Activated CD4-positive, alpha-beta memory T cell treated with anti-CD3 and anti-CD28 coated beads, Interleukin-2, amount 10 ng/mL, durations not matched to agents 7 days and 5 days (primary cell): ENCODE measurements around the gene CNOT6. TPM values are rescaled to one million over a fixed set of nuclear protein-coding genes. Genes with fewer than 3 reads are reported as not detected.
"Not testable (repeated sequence)": the region's sequence is repeated elsewhere in the genome, so short reads cannot be mapped to it uniquely, and the experiment has no call there.

Source experiments
- CTCF ChIA-PET: fragments of 350-600 bp; sonication (Branson Sonifier 250); formaldehyde crosslinking; loops from one replicate; lab custom pipeline; 2021; ENCODE audit warnings: antibody characterized with exemption, inconsistent platforms; lab: Charles Lee
- POLR2A ChIA-PET: fragments of 350-600 bp; sonication (Branson Sonifier 250); formaldehyde crosslinking; loops from one replicate; lab custom pipeline; 2021; ENCODE audit warnings: antibody characterized with exemption; lab: Charles Lee
- DNase-seq: peaks from one replicate; pipeline ENCODE4 v3.0.0-alpha.2; 2020
- H3K27ac Mint-ChIP-seq: one replicate; pipeline ENCODE4 v1.8.0; 2021; ENCODE audit warnings: mild to moderate bottlenecking, mixed read lengths
- H3K27me3 Mint-ChIP-seq: one replicate; pipeline ENCODE4 v1.8.0; 2021; ENCODE audit warnings: mixed read lengths
- H3K36me3 Mint-ChIP-seq: one replicate; pipeline ENCODE4 v1.8.0; 2021; ENCODE audit warnings: low read depth, mixed read lengths
- H3K4me1 Mint-ChIP-seq: one replicate; pipeline ENCODE4 v1.8.0; 2021; ENCODE audit warnings: mixed read lengths
- H3K4me3 Mint-ChIP-seq: one replicate; pipeline ENCODE4 v1.8.0; 2021; ENCODE audit warnings: mild to moderate bottlenecking, mixed read lengths
- H3K9me3 Mint-ChIP-seq: one replicate; pipeline ENCODE4 v1.8.0; 2021; ENCODE audit warnings: mixed read lengths
- total RNA-seq, 2 experiments: library from RNA; stranded (reverse); gene quantifications; one replicate each; pipeline ENCODE4 v1.2.3, GENCODE V29; 2021

CNOT6 gene
- total RNA-seq, 2 experiments from 2014 or later: 34.9 to 36.2 TPM

DNA sequence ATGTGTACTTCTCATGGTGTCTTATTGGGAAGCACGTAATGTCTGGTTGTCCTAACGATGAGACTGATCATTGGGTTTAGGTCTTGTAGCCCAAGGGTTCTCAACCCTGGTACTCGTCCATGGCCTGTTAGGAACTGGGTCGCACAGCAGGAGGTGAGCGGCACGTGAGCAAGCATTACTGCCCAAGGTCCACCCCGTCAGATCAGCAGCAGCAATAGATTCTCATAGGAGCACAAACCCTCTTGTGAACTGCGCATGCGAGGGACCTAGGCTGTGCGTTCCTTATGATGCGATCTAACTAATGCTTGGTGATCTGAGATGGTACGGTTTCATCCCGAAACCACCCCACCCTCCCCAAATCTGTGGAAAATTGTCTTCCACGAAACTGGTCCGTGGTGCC, 33.5 kb downstream of the CNOT6 start:
- no peak overlapping the region for H3K4me3 Mint-ChIP-seq
- no peak overlapping the region for H3K27ac Mint-ChIP-seq
- DNase-seq: no peak
- H3K4me1 Mint-ChIP-seq: peaks cover 25% of the 10 kb centered on the region
- H3K27me3 Mint-ChIP-seq: no peaks in the 10 kb centered on the region
- peaks cover 33% of the 10 kb centered on the region for H3K36me3 Mint-ChIP-seq
- ChIA-PET POLR2A (no interaction called here), CTCF (no interaction called here)
- H3K9me3 Mint-ChIP-seq: no peaks in the 10 kb centered on the region

DNA sequence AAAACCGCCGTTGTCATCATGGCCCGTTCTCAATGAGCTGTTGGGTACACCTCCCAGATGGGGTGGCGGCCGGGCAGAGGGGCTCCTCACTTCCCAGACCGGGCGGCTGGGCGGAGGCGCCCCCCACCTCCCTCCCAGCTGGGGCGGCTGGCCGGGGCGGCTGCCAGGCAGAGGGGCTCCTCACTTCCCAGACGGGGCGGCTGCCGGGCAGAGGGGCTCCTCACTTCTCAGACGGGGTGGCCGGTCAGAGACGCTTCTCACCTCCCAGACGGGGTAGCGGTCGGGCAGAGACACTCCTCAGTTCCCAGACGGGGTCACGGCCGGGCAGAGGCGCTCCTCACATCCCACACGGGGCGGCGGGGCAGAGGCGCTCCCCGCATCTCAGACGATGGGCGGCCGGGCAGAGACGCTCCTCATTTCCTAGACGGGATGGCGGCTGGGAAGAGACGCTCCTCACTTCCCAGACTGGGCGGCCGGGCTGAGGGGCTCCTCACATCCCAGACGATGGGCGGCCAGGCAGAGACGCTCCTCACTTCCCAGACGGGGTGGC, 36.9 kb downstream of the CNOT6 start:
- peaks cover 49% of the 10 kb centered on the region for H3K36me3 Mint-ChIP-seq
- H3K9me3 Mint-ChIP-seq, H3K27ac Mint-ChIP-seq, POLR2A ChIA-PET, H3K27me3 Mint-ChIP-seq, DNase-seq, H3K4me1 Mint-ChIP-seq, H3K4me3 Mint-ChIP-seq, CTCF ChIA-PET: not testable (repeated sequence)

DNA sequence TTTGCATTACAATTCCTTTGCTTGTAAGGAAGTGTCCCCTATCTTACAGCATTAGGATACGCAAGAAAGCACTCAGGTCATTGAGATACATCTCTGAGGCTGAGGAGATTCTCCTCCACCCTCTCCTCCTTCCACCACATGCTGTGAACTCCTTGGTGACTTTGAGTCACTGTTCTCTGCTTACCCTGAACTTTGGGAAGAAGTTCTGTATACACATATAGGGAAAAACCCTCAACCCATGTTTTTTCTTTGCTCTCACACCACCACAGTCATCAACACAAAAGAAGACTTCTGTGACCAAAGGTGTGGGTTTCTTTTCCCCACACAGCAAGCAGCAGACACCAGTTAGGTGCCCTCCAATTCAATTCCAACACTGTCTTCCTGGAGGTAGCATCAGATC, 38.1 kb downstream of the CNOT6 start:
- Mint-ChIP-seq H3K9me3 (no peaks in the 10 kb centered on the region), H3K4me1 (no peaks in the 10 kb centered on the region), H3K27ac (no peak overlapping the region), H3K27me3 (no peaks in the 10 kb centered on the region), H3K36me3 (peaks cover 52% of the 10 kb centered on the region), H3K4me3 (no peak overlapping the region)
- ChIA-PET POLR2A (no interaction called here), CTCF (no interaction called here)
- DNase-seq: no peak

DNA sequence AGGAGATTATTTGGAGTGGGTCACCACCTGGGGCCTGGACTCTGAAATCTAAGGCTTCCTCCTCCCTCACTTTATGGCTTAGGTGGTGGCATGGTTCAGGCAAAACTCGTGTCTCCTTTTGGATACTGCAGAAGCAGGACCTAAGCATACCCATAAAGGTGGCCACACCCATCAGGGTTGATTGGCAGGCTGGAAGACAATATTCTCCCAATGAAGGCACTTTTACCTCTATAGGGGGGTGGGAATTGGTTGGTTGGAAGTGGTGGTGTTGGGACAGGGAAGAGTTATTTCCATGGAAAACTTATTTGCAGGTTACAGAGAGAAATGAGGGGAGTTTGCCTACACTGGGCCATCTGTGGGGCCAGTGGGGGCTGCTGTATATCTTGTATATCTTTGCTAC, 39.7 kb downstream of the CNOT6 start:
- H3K4me1 Mint-ChIP-seq: no peaks in the 10 kb centered on the region
- ChIA-PET CTCF (no interaction called here), POLR2A (no interaction called here)
- DNase-seq: no peak
- no peak overlapping the region for H3K4me3 Mint-ChIP-seq
- H3K9me3 Mint-ChIP-seq: no peaks in the 10 kb centered on the region
- H3K36me3 Mint-ChIP-seq: peaks cover 57% of the 10 kb centered on the region
- H3K27ac Mint-ChIP-seq: no peak overlapping the region
- no peaks in the 10 kb centered on the region for H3K27me3 Mint-ChIP-seq

DNA sequence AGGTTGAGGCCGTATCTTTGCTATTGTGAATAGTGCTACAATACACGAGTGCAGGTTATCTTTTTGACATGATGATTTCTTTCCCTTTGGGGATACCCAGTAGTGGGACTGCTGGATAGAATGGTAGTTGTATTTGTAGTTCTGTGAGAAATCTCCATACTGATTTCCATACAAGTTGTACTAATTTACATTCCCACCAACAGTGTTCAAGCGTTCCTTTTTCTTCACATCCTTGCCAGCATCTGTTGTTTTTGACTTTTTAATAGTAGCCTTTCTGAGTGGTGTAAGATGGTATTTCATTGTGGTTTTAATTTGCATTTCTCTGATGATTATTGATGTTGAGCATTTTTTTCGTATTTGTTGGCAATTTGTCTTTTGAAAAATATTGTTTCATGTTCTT, 41.4 kb downstream of the CNOT6 start:
- no peak overlapping the region for H3K27ac Mint-ChIP-seq
- H3K9me3 Mint-ChIP-seq: no peaks in the 10 kb centered on the region
- H3K36me3 Mint-ChIP-seq: peaks cover 49% of the 10 kb centered on the region
- ChIA-PET POLR2A (no interaction called here), CTCF (no interaction called here)
- no peaks in the 10 kb centered on the region for H3K27me3 Mint-ChIP-seq
- no peak for DNase-seq
- peaks cover 4% of the 10 kb centered on the region for H3K4me1 Mint-ChIP-seq
- no peak overlapping the region for H3K4me3 Mint-ChIP-seq

DNA sequence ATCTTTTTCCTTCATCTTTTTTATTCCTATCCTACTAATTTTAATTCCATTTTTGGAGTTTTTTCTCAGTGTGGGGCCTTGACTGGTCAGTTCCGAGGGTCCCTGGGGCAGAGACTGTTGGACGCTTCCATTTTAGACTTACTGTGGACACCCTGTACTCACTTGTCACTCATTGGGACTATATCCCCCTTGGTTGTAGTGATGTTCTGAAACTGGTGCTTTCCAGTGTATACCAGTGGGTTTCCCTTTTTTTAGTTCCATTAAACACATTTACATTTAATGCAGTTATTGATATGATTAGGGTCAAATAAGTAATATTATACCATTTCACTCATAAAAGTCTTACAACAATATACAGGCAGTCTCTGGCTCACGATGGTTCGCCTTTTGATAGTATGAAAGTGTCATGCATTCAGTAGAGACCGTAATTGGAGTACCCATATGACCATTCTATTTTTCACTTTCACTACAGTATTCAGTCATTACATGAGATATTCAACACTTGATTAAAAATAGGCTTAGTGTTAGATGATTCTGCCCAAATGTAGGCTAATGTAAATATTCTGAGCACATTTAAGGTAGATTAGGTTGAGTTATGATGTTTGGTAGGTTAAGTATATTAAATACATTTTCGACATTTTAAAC, 46.0 kb downstream of the CNOT6 start:
- Mint-ChIP-seq H3K4me1 (peaks cover 4% of the 10 kb centered on the region), H3K9me3 (no peaks in the 10 kb centered on the region), H3K27me3 (no peaks in the 10 kb centered on the region), H3K4me3 (no peak overlapping the region), H3K36me3 (peaks cover 50% of the 10 kb centered on the region), H3K27ac (no peak overlapping the region)
- ChIA-PET POLR2A (no interaction called here), CTCF (no interaction called here)
- no peak for DNase-seq

DNA sequence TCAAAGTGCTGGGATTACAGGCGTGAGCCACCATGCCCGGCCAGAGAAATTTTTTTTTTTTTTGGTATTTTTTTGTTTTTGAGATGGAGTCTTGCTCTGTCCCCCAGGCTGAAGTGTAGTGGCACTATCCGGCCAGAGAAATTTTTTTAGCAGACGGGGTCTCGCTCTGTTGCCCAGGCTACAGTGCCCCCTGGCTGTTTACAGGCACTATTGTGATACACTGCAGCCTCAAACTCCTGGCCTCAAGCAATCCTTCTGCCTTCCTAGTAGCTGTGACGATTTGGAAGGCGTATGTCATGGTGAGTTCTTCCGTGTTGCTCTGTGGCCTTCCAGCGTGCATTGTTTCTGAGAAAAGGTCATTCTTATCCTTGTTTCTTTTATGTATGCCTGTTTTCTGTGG, 47.5 kb downstream of the CNOT6 start:
- H3K9me3 Mint-ChIP-seq: no peaks in the 10 kb centered on the region
- ChIA-PET POLR2A (no interaction called here), CTCF (no interaction called here)
- H3K36me3 Mint-ChIP-seq: peaks cover 54% of the 10 kb centered on the region
- no peak overlapping the region for H3K27ac Mint-ChIP-seq
- H3K4me1 Mint-ChIP-seq: peaks cover 4% of the 10 kb centered on the region
- H3K4me3 Mint-ChIP-seq: no peak overlapping the region
- H3K27me3 Mint-ChIP-seq: no peaks in the 10 kb centered on the region
- no peak for DNase-seq

DNA sequence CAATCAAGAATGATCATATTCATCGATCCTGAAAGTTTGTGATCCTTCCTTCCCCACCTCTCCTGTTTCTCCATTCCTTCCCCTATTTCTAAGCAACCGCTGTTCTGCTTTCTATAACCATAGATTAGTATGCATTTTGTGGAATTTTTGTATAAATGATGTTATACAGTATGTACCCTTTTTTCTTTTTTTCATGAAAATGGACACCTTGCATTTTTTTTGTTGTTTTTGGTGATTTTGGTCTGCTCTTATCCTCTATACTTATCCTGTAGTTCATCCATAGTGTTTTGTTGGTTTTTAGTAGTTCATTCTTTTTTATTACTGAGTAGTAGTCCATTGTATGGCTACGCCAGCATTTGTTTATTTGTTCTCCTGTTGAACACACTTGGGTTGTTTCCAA, 51.1 kb downstream of the CNOT6 start:
- no peak for DNase-seq
- CTCF ChIA-PET: no interaction called here
- Mint-ChIP-seq H3K36me3 (peaks cover 56% of the 10 kb centered on the region), H3K27me3 (no peaks in the 10 kb centered on the region), H3K9me3 (no peaks in the 10 kb centered on the region), H3K4me3 (no peak overlapping the region), H3K4me1 (peaks cover 4% of the 10 kb centered on the region), H3K27ac (no peak overlapping the region)
- POLR2A ChIA-PET: no interaction called here

DNA sequence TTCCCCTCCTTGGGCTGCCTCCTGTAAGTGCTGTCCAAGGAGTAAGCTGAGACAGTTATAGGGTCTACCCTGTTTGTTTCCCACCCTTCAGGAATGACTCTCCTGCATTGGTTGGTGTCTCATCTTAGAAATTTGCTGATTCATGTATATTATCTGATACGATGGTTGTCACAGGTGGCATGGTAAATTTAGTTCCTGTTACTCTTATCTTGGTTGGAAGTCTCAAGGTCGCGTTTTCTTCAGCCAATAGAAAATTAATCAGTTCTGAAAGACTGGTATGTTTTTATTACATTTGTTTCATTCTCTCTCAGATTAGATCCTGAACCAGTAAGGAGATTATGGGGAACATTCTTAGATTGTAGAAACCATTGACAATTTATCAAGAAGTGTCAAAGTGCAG, 54.4 kb downstream of the CNOT6 start:
- ChIA-PET POLR2A (no interaction called here), CTCF (no interaction called here)
- Mint-ChIP-seq H3K9me3 (no peaks in the 10 kb centered on the region), H3K27me3 (no peaks in the 10 kb centered on the region), H3K36me3 (peaks cover 58% of the 10 kb centered on the region), H3K27ac (no peak overlapping the region), H3K4me1 (peaks cover 4% of the 10 kb centered on the region), H3K4me3 (no peak overlapping the region)
- DNase-seq: no peak

DNA sequence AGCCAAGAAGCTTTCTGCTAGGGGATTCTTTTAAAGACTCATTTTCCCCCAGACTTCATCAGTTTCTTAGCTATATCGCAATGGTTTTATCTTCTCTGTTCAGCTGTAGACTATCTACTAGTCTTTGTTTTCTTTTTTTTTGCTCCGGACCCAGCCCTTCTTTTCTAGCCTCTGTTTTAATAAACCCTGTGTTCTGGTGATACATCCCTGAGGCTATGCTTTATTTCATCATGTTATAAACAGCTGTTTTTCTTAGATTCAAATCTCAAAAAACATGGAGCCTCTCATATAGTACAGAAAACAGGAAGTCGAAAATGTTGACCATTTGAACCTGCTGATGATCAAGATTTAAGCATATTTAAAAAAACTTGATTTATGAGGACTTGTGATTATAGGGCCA, 59.4 kb downstream of the CNOT6 start:
- Mint-ChIP-seq H3K36me3 (peaks cover 65% of the 10 kb centered on the region), H3K4me1 (peaks cover 12% of the 10 kb centered on the region), H3K9me3 (no peaks in the 10 kb centered on the region), H3K27me3 (no peaks in the 10 kb centered on the region), H3K4me3 (no peak overlapping the region), H3K27ac (no peak overlapping the region)
- ChIA-PET POLR2A (no interaction called here), CTCF (no interaction called here)
- no peak for DNase-seq

DNA sequence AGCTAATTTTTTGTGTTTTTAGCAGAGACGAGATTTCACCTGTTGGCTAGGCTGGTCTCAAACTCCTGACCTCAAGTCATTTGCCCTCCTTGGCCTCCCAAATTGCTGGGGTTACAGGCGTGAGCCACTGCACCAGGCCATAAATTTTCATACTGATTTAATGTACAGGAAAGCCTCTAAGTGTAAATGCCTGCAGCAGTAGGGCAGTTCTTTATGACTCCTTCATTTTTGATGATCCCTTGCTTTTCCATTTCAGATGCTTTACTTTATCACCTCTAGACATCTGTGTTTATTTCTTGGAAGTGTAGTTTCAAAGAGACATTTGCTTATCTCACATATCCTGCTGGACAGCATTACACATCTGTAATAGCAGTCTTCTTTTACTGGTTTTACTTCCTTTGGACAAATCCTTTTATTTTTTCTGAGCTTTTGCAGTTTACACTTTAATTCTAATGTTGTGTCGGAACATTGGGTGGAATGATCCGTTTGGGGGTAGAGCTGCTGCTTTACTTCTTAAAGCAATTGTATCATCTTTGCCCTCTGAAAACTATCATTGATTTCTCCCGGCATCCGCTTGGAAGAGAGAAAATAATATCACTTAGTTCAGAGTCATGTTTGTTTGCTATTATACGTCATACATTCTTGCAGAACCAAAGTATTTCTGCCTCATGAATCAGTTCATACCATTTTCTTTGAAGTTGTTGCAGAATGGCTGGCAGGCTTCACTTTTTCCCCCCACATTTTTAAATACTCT, 61.2 kb downstream of the CNOT6 start:
- ChIA-PET POLR2A (no interaction called here), CTCF (no interaction called here)
- H3K27me3 Mint-ChIP-seq: no peaks in the 10 kb centered on the region
- no peak for DNase-seq
- H3K4me3 Mint-ChIP-seq: no peak overlapping the region
- no peaks in the 10 kb centered on the region for H3K9me3 Mint-ChIP-seq
- H3K4me1 Mint-ChIP-seq: peaks cover 10% of the 10 kb centered on the region
- no peak overlapping the region for H3K27ac Mint-ChIP-seq
- H3K36me3 Mint-ChIP-seq: peaks cover 68% of the 10 kb centered on the region

DNA sequence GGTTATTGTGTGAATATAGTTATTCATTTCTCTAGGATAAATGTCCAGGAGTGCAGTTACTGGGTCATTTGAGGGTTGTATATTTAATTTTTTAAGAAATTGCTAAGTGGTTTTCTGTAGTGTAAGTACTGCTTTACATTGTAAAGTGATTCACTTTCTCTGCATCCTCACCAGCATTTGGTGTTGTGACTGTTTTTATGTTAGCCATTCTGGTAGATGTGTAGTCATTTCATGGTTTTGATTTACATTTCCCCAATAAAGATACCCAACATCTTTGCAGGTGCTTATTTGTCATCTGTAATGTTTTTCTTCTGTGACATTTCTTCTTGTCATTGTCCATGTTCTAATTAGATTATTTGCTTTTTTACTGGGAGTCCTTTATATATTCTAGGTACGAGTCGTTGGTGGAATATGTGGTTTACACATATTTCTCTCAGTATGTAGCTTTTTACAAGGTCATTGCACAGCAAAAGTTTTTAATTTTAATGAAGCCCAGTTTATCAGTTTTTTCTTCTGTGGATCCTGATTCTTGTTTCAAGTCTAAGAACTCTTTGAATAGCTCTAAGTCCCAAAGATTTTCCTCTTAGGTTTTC, 63.1 kb downstream of the CNOT6 start:
- Mint-ChIP-seq H3K9me3 (no peaks in the 10 kb centered on the region), H3K27me3 (no peaks in the 10 kb centered on the region), H3K4me3 (no peak overlapping the region), H3K4me1 (peaks cover 22% of the 10 kb centered on the region), H3K36me3 (peaks cover 72% of the 10 kb centered on the region), H3K27ac (no peak overlapping the region)
- no peak for DNase-seq
- CTCF ChIA-PET: interaction anchor here (1.1 kb wide), 1 partner anchor 10 kb away, joined by 3 read pairs; no protein-coding TSS in a partner anchor
- POLR2A ChIA-PET: no interaction called here

DNA sequence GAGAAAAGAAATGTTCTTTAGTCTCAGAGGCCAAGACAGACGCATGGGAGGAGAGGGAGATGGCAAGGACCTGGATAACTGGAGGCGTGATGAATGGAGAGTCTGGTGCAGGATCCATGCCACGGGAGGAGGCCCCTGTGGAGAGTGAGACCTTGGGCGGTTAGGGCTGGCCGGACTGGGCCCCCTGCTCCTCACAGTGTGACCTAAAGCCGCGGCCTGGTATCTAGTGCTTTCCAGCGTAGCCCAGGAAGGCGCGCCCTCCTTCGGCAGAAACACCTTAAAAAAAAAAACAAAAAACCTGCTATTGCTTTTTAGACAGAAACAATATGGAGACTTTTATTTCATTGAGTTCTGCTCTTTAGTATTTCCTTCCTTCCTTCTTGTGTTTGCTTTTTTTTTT, 64.1 kb downstream of the CNOT6 start:
- Mint-ChIP-seq H3K4me1 (peaks cover 26% of the 10 kb centered on the region), H3K27me3 (no peaks in the 10 kb centered on the region), H3K4me3 (no peak overlapping the region), H3K36me3 (peaks cover 72% of the 10 kb centered on the region), H3K9me3 (no peaks in the 10 kb centered on the region), H3K27ac (no peak overlapping the region)
- ChIA-PET CTCF (interaction anchor here (1.1 kb wide), 1 partner anchor 9 kb away, joined by 3 read pairs; no protein-coding TSS in a partner anchor), POLR2A (no interaction called here)
- DNase-seq: no peak
